Natural killer cell (primary cell): Measurements from ENCODE around the gene SP140. TPM values are rescaled to one million over a fixed set of nuclear protein-coding genes. Genes with fewer than 3 reads are reported as not detected.
A peak's percentile ranks its signal among the peaks of the same experiment; 100 is the strongest.

Experiments used
- ATAC-seq, 3 donors: fragments of 150-1000 bp in 2 of 3; fragments of 200-7000 bp in 1 of 3; cut with Tn5 transposase; 1 replicate in 1 of 3; 2 replicates in 2 of 3; pipeline ENCODE4 v1.10.0; 2021; ENCODE audit warnings: mild to moderate bottlenecking in 2 of 3, moderate library complexity in 2 of 3
- DNase-seq, 2 donors: peaks; one replicate each; pipeline versions ENCODE4 v3.0.0 to v3.0.0-alpha.2; 2013 to 2021; ENCODE audit warnings: mixed read lengths in 1 of 2
- H3K27ac ChIP-seq: one replicate; pipeline ENCODE4 v1.5.1; 2013; ENCODE audit warnings: mild to moderate bottlenecking, low read length
- H3K27me3 ChIP-seq: one replicate; pipeline ENCODE4 v1.6.1; 2013; ENCODE audit warnings: low read length; ENCODE audit not compliant: control insufficient read depth, insufficient read depth
- H3K36me3 ChIP-seq: one replicate; pipeline ENCODE4 v1.6.1; 2013; ENCODE audit warnings: low read length; ENCODE audit not compliant: control insufficient read depth, insufficient read depth
- H3K4me1 ChIP-seq: one replicate; pipeline ENCODE4 v1.6.1; 2013; ENCODE audit warnings: low read length; ENCODE audit not compliant: control insufficient read depth, insufficient read depth
- H3K4me3 ChIP-seq: one replicate; pipeline ENCODE4 v1.5.1; 2013; ENCODE audit warnings: low read length
- H3K9me3 ChIP-seq: one replicate; pipeline ENCODE4 v1.6.1; 2013; ENCODE audit warnings: low read length; ENCODE audit not compliant: control insufficient read depth, insufficient read depth
- H3K27ac Mint-ChIP-seq, 2 donors: one replicate each; pipeline ENCODE4 v1.8.0; 2022; ENCODE audit warnings: mild to moderate bottlenecking in 2 of 2, mixed read lengths in 2 of 2, moderate library complexity in 1 of 2
- H3K27me3 Mint-ChIP-seq, 2 donors: one replicate each; pipeline ENCODE4 v1.8.0; 2022; ENCODE audit warnings: low read depth in 2 of 2, mixed read lengths in 2 of 2
- H3K36me3 Mint-ChIP-seq: one replicate; pipeline ENCODE4 v1.8.0; 2022; ENCODE audit warnings: mixed read lengths
- H3K4me1 Mint-ChIP-seq, 2 donors: one replicate each; pipeline ENCODE4 v1.8.0; 2022; ENCODE audit warnings: mixed read lengths in 2 of 2
- H3K4me3 Mint-ChIP-seq: one replicate; pipeline ENCODE4 v1.8.0; 2022; ENCODE audit warnings: mild to moderate bottlenecking, moderate library complexity, mixed read lengths
- H3K9me3 Mint-ChIP-seq, 2 donors: one replicate each; pipeline ENCODE4 v1.8.0; 2022; ENCODE audit warnings: mixed read lengths in 2 of 2
- WGBS: methylation state at CpG from one replicate; pipeline ENCODE4 v1.1.7; 2013; ENCODE audit warnings: missing lambda C conversion rate; ENCODE audit not compliant: insufficient coverage; 5-methylcytosine and 5-hydroxymethylcytosine counted together
- intact Hi-C: fragments of 100-400 bp; cut with micrococcal nuclease; formaldehyde crosslinking; loops from one replicate; pipeline ENCODE4 v1.14.2; 2022
- total RNA-seq, 4 donors: library from RNA; stranded (reverse); fragments of 120-200 nt in 1 of 4; gene quantifications; one replicate each; pipeline versions ENCODE4 v1.2.3 to v1.2.4, GENCODE V29; 2013 to 2022
- TF ChIP-seq, protein P1 (sequence below): fragments of 200-600 bp; IDR thresholded peaks from one replicate; pipeline ENCODE4 v1.8.0; 2022; ENCODE audit warnings: antibody characterized with exemption

SP140 gene
- total RNA-seq, 3 donors from 2014 or later (not counting 1 experiment from before 2014, with no cell fraction given), result 69.1 to 89.9 (median 77.4) TPM

DNA sequence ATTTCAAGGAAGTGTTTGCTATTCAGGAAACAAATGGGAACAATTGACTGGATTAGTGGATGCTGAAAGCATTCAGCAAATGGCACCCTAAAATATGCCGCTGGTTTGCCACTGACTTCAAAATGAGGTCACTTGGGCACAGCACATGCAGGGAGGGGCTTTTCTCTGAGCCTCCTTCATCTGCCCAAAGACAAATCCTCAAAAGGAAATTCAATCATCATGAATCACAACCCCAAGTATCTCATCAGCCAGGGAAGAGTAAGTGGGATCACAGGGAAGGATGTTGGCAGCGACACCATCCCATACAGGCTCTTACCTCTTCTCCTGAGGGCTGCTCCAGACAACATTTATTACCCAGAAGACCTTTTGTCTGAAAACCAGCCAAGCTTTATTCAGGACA lies 87.1 kb downstream of the SP140 start:
- peaks cover 12% of the 10 kb centered on the region for H3K36me3 Mint-ChIP-seq
- H3K4me3 Mint-ChIP-seq, result no peak overlapping the region

DNA sequence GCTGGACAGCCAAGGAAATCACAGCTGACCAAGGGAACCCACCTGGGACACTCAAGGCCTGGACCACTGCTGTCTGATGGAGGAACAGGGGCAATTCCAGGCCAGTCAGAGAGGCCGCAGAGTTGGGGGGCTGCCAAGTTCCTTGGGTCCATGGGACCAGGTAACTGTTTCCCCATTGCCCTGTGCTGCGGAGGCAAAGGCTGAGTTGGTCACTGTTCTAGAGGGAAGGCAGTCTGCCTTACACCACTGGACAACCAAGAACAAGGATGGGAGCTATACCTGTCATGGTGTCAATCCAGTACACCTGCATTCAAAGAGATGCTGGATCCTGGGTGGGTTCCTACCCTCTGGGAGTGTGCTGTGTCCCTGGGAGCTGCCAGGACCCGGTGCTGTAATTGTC lies 91.8 kb downstream of the SP140 start:
- H3K4me1 ChIP-seq, result peaks cover 43% of the 10 kb centered on the region
- TF ChIP-seq, protein P1, sequence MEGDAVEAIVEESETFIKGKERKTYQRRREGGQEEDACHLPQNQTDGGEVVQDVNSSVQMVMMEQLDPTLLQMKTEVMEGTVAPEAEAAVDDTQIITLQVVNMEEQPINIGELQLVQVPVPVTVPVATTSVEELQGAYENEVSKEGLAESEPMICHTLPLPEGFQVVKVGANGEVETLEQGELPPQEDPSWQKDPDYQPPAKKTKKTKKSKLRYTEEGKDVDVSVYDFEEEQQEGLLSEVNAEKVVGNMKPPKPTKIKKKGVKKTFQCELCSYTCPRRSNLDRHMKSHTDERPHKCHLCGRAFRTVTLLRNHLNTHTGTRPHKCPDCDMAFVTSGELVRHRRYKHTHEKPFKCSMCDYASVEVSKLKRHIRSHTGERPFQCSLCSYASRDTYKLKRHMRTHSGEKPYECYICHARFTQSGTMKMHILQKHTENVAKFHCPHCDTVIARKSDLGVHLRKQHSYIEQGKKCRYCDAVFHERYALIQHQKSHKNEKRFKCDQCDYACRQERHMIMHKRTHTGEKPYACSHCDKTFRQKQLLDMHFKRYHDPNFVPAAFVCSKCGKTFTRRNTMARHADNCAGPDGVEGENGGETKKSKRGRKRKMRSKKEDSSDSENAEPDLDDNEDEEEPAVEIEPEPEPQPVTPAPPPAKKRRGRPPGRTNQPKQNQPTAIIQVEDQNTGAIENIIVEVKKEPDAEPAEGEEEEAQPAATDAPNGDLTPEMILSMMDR, result no peak
- peaks cover 15% of the 10 kb centered on the region for H3K36me3 ChIP-seq
- no peaks in the 10 kb centered on the region for H3K27me3 Mint-ChIP-seq
- H3K27ac ChIP-seq, result peak overlapping the region; percentile 53
- H3K9me3 Mint-ChIP-seq, result no peaks in the 10 kb centered on the region
- no peak overlapping the region for H3K4me3 Mint-ChIP-seq
- H3K27ac Mint-ChIP-seq, result peak overlapping the region; percentile 79
- intact Hi-C loops, result loop anchor here (5.0 kb wide), 1 partner anchor 295 kb away; no protein-coding TSS in a partner anchor
- ATAC-seq (no peak), DNase-seq (no peak)
- 99% methylated on average over 3 of the region's 3 CpGs for WGBS
- H3K27me3 ChIP-seq, result no peaks in the 10 kb centered on the region
- H3K36me3 Mint-ChIP-seq, result peaks cover 12% of the 10 kb centered on the region
- no peaks in the 10 kb centered on the region for H3K9me3 ChIP-seq
- no peak overlapping the region for H3K4me3 ChIP-seq
- peaks cover 38 to 44% of the 10 kb centered on the region in 2 donors for H3K4me1 Mint-ChIP-seq

More for the DNA sequence above, 87.1 kb downstream of the SP140 start:
- intact Hi-C loops, result no loop called here
- no peaks in the 10 kb centered on the region for H3K9me3 ChIP-seq
- ATAC-seq, result no peak
- H3K4me1 ChIP-seq, result peaks cover 6% of the 10 kb centered on the region
- TF ChIP-seq, protein P1, result no peak
- H3K27ac ChIP-seq, result no peak overlapping the region
- Mint-ChIP-seq H3K27me3 (no peaks in the 10 kb centered on the region), H3K27ac (no peak overlapping the region), H3K4me1 (peaks cover 1 to 4% of the 10 kb centered on the region in 2 donors), H3K9me3 (no peaks in the 10 kb centered on the region)
- no peak overlapping the region for H3K4me3 ChIP-seq
- peaks cover 22% of the 10 kb centered on the region for H3K36me3 ChIP-seq
- no peaks in the 10 kb centered on the region for H3K27me3 ChIP-seq
- DNase-seq, result no peak
- 92% methylated on average over 2 of the region's 2 CpGs for WGBS

DNA sequence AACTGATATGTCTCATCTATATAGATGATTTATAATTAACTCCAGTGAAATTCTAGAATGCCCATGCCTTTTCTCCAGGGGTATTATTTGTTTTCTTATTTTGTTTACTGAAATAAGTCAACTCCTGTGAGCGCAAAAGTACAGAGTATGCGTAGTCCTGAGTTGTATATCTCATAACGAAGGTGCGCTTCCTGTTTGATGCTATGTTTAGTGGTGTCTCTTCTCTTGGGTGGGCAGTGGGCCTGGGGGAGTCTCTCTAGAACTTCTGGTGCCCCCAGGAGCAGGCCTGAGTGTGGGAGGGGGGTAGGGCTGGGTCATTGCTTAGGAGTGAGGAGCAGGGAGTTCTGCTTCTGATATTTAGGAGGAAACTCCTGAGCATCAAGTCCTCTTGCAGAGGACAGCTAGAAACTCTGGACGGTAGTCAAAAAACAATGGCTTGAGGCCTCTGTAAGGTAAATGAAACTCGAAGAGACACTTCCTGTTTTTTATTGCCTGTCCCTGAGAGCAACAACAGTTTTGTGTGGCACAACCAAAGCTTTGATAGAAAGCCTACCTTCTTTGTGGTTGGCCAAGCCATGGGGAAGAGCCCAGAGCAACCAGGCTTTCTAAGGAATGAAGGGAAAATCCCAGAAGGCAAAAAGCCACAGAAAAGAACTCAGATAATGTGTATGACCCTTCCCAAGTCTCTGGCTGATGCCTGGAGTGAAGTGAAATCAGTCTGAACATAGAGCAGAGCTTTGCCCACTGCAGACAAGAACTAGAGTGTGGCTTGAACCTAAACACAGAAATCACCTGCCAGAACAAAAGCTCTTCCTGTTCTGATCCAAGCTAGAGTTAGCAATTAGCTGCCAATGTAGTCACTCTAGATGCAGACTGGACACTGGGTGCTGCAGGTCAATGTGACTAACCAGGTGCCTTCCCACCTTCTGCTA lies 92.9 kb downstream of the SP140 start:
- Histone ChIP-seq H3K4me3 (no peak overlapping the region), H3K4me1 (peaks cover 43% of the 10 kb centered on the region), H3K27ac (peak overlapping the region; percentile 53), H3K27me3 (no peaks in the 10 kb centered on the region), H3K36me3 (peaks cover 8% of the 10 kb centered on the region), H3K9me3 (no peaks in the 10 kb centered on the region)
- H3K4me1 Mint-ChIP-seq, result peaks cover 42 to 48% of the 10 kb centered on the region in 2 donors
- H3K27ac Mint-ChIP-seq, result peak overlapping the region; percentile 79
- H3K27me3 Mint-ChIP-seq, result no peaks in the 10 kb centered on the region
- peak overlapping the region; percentile 83 for H3K4me3 Mint-ChIP-seq
- ATAC-seq, result peak in 2 of 3 donors; percentile 18 to 21
- TF ChIP-seq, protein P1, result no peak
- no peaks in the 10 kb centered on the region for H3K9me3 Mint-ChIP-seq
- H3K36me3 Mint-ChIP-seq, result peaks cover 12% of the 10 kb centered on the region
- DNase-seq, result peak in 1 of 2 donors; percentile 33
- 41% methylated on average over 6 of the region's 6 CpGs for WGBS
- intact Hi-C loops, result loop anchor here (5.0 kb wide), 1 partner anchor 294 kb away; no protein-coding TSS in a partner anchor
